SKM-1 (cell line): ENCODE data around the gene MYH9.

Experiments used
- DNase-seq: peaks from one replicate; lab custom pipeline; 2025; ENCODE audit not compliant: unreplicated experiment; lab: John Stamatoyannopoulos, UW

Gene MYH9

GRCh38 chr22:36369004-36369921 is 18.5 kb downstream of the MYH9 start:
- no peak for DNase-seq

DNA sequence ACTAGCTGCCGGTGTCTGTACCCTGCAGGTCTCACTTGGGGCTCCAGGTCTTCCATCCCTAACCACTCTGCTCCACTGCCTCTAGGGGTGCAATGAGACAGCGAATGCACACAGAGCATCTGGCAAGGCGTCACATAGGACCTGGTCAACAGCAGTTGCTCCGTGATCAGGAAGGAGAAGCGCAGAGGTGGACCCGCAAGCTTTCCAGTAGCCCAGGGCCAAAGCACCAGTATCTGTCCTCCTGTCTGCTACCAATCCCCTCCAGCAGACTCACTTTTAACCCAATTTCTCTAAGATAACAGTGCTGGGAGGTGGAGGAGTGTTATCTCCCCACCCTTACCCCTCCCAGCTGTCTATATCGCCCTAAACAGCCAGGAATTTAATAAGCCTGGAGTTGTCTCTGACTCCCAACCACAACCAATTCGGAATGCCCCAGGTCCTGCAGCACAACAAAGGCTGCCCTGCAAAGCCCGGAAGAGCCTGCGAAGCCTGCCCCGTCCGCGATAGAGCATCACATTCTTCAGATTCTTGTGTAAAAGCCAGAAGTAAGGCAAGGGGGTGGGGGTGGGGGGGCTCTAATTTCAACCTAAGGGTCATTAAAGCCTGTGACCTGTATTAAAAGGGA is 19.3 kb downstream of the MYH9 start:
- no peak for DNase-seq

DNA sequence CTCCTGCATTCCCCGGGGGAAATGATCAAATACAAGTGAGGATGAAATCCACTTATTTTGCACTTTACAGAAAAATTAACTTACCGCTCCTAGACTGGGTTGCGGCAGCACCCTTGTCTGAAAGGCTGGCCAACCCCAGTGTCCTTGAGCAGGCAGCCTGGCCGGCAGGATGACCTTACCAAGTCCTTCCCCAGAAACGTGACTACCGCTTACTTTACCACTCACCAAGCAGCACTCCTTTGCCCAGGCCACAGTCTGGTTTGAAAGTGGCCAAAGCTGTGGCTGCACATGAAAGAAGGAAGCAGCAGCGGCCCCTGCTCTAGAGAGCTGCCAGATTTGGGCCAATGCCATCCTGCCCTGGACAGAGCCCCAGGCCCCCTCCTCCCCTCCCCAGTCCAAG is 20.3 kb downstream of the MYH9 start:
- DNase-seq: no peak

- no peak for DNase-seq
These were observed 20.7 kb downstream of the MYH9 start for GRCh38 chr22:36367066-36367465.

DNA sequence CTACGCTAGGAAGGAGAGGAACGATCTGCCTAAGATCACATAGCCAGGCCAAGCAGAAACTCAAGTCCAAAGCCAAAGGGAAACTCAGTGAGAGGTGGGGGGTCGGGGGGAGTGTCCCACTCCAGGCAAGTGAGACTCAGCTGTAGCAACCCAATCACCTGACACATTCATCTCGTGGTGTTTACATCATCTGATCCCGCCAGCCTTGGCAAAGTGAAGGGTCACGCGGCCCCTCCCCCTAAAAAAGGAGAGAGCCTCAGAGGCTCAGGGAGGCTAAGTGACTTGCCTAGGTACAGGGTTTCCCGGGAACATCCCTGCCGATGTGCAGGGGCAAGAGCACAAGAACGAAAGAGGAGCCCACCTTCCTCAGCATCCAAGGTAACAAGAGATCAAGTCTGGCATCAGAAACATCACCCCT is 21.5 kb downstream of the MYH9 start:
- DNase-seq: no peak

GRCh38 chr22:36365020-36365411 is 22.8 kb downstream of the MYH9 start:
- no peak for DNase-seq

DNA sequence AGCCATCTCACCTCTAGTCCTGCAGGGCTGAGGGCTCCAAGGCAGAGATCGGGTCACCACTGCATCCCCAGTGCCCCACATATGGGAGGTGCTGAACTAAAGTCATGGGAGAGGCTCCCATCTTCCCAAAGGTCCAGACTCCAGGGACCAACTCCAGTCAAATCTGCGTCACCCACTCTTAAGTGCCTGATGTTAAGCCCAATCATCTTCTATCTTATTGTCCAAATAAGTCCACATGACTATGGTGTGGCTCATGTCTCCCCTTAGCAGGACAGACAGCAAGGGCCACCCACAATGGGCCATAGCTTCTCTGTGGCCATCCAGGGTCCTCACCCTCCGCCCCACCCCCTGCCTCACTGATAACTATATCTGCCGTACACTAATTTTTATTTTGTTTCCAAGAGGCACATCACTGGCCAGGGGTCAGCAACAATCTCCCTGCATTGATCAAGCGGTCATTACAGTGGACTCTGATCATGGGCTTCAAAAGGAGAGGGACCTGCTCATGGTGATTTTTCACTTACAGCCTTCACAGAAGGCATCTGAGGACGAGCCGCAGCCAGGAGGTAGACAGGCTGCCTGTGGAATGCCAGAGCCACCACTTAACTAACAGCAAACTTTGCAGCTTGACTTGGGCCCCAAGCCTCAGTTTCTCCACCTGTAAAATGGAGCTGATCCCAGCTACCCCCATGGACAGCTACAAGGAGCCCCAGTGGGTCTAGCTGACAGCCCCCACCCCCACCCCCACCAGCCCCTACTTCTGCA is 23.3 kb downstream of the MYH9 start:
- DNase-seq: no peak

DNA sequence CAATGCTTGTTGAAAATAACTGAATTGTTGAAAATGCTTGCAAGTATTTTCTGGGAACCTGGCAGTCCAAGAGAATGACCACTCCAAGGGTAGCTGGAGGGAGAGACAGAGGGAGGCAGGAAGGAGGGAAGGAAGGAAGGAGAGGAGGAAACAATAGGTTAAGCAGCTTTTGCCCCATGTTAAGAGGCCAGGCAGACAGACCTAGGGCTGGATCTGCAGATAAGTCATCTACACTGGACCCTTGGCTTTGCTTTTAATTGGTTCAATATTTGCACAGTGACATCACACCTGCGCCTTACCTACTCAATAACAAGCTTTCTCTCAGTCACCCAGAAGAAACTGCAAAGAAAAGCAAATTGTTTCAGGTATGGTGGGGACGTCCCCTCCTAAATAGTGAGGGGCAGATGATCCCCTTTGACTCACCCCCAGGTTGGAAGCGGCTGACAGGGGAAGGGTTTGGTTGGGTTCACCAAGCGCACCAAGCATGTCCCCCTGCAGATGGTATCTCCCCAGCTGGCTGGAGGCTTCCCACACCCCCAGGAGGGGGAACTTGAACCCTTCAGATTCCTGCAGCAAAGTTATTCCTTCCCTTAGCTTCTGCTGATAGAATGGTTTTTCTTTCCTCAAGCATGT is 24.3 kb downstream of the MYH9 start:
- DNase-seq: no peak

- no peak for DNase-seq
These were observed 24.8 kb downstream of the MYH9 start for GRCh38 chr22:36362932-36363331.

DNA sequence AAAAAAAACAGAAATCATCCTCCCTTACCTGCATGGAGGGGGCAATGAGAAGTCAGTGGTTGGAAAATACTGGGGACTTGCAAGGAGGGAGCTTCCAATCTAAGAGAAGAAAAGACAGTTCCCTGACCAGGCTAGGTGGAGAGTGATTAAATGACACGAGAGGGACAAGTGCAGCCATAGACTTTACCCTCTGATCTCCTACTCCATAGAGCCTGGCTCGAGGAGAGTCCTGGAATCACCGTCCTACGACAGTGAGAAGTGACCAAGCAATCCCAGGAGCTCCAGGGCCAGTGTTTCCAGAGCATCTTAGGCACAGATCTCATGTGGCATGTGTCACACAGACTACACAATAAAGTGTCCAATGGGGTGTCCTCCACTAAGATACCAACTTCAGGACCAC is 25.7 kb downstream of the MYH9 start:
- no peak for DNase-seq

- no peak for DNase-seq
These were observed 26.8 kb downstream of the MYH9 start for GRCh38 chr22:36360871-36361383.

GRCh38 chr22:36360011-36360410 is 27.8 kb downstream of the MYH9 start:
- DNase-seq: no peak

DNA sequence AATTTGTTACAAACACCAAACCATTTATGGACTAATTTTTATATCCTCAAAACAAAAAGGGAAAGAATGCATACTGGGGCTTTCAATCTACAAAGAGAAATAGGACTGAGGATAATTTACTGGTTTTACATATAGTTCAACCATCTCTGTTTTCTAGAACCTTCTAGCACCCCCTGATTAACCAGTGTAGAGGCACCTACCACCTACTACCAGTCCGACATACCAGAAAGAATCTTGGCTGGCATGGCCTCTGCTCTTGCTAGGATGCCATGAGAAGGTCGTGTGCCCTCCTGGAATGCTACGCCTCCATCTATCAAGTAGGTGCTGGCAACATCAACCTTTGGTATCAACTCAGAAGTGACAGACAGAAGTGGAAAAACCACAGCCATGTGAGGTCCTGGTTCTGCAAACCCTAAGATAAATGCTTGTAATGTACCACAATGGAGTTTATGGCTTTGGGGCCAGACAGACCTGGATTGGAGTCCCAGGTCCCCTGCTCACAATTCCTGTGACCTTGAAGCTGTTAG is 28.2 kb downstream of the MYH9 start:
- no peak for DNase-seq

DNA sequence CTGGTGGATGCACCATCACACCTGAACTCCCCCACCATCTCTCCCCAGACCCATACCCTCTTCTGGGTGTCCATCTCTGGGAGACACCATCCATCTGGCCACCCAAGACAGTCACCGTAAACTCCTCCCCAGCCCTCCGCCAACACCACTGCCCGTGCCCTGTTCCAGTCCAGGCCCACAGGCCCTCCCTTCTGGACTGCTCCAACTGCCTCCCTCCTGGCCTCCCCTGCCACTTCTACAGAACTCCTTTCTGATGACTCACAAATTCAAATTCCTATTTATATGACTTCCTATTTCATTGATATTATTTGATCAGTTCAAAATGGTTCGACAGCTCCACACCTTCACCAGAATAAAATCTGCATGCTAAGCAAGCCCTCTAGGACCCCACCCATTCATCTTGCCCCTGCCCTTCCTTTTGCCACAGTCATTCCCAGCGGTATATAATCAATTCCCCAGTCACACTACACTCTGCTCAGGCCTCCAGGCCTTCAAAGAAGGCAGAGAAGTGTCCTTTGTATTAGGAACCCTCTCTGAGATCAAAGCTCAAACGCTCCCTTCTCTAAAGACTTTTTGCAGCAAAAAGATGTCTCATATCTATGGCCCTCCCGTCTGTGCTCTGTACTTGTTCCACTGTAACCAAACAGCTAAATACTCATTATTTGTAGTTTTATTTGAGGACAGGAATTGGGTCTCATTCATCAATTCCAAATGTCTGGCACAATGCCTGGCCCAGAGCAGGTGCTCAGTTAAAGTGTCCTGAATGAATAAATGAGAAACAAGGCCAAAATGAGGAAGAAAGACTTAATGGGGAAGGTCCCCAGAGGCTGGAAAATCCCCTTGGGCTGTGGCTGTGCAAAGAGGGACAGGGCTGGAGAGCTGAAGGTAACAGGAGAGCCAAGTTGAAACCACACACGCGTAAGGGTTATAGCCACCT is 29.0 kb downstream of the MYH9 start:
- DNase-seq: no peak

GRCh38 chr22:36356708-36357624 is 30.8 kb downstream of the MYH9 start:
- no peak for DNase-seq

DNA sequence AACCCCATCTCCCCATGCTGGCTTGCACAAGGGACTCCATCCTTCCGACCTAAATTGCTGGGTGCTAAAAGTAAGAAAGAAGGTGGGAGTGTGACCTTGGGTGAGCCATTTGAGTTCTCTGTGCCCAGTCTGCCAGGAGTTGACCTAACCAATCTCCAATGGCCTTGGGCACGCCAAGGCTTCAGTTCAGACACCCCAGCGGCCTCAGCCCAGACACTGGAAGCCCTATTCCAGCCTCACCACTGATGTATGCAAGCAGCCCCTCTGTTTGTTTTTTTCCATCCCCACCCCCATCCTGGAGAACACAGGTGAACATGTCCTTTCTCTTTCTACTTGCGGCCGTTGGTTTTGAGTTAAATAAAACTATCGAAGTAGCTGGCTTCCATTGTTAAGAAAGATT is 31.9 kb downstream of the MYH9 start:
- DNase-seq: no peak

DNA sequence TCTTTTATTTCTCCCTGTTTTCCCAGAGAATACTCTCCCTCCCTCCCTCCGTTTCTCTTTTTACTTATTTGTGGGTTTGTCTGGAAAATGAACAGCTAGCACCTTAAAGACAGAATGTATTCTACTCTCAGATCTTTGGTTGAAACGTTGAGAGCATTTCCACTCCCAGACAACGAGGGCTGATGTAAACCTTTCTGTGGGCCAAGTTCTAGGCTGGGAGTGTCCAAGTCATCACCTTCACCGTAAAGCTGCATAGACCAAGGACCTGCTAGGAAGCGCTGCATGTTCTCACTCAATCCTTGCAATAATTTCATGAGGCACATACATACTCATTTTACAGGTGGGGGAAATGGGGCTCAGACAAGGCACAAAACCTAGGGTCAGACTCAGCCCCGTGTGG is 32.4 kb downstream of the MYH9 start:
- no peak for DNase-seq

DNA sequence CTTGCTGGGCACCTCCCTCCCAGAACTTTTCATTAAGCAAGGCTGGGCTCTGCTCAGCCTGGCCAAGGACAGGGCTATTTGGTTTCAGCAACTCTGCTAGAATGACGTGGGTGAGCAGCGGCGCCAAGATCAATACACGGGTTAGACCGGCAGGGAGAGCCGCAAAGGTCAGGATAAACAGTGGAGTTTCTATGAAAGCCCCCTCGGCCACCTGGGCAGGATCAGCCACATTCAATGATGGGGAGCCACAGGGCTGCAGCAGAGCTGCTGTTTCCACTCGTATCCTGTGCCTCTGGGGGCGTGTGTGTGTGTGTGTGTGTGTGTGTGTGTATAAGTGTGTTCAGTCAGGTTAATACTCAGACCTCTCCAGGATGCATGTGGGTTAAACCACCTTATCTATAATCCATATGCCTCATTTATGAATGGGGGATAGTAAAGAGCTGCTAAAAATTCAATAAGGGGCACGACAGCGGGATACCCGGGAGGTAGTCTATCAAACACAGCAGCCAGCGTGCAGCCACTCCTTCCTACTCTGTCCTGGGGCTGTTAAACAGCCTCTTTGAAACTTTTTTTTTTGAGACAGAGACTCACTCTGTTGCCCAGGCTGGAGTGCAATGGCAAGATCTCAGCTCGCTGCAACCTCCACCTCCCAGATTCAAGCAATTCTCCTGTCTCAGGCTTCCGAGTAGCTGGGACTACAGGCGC is 34.8 kb downstream of the MYH9 start:
- DNase-seq: no peak
